ENCODE data around the gene PPIL1.

Gene PPIL1

DNA sequence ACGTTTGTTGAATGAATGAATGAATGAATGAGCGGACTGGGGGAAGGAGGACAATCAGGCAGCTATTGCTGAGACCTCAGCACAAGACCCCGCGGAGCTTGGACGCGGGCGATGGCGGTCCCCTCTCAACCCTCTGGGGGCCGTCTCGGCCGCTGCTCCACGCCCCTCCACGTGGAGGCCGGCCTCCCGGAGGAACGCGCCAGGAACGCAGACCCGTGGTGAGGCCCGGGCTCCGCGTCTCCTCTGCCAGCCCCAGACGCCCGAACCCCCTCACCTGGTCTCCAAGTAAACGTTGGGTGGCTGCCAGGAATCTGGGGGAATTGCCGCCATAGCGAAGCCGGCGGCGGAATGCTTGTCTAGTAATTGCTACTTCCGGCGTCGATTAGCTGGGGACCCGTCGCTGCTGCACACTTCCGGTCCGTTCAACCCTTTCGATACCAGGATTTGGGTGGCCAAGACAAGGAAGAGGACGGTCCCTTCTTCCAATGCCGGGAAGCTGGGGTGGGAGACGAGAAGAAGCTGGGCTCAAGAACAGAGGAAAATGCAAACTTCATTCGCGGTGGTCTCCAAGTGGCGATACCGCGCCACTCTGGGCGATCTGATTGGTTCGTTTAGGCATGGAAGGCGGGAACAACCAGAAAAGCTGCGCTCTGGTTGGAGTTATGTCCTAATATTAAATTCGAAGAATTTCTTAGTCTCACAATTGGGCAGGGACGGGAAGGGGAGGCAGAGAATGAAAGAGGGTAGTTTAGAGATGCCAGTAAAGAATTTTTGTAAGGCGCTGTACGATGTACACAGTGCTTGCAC, at the start of gene PPIL1 (continued):
- TF ChIP-seq, protein P1, sequence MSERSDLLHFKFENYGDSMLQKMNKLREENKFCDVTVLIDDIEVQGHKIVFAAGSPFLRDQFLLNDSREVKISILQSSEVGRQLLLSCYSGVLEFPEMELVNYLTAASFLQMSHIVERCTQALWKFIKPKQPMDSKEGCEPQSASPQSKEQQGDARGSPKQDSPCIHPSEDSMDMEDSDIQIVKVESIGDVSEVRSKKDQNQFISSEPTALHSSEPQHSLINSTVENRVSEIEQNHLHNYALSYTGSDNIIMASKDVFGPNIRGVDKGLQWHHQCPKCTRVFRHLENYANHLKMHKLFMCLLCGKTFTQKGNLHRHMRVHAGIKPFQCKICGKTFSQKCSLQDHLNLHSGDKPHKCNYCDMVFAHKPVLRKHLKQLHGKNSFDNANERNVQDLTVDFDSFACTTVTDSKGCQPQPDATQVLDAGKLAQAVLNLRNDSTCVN (tag by site-specific recombination; optimal IDR thresholded peaks at IDR 0.05): peak; percentile 47
- no peak for TF ChIP-seq ZNF214 (tag by site-specific recombination; IDR thresholded peaks at IDR 0.05; ENCODE audit: borderline replicate concordance)
- TF ChIP-seq GLI2 (tag by site-specific recombination; IDR thresholded peaks at IDR 0.05; ENCODE audit: borderline replicate concordance, low read depth): no peak
- TF ChIP-seq ZNF76 (tag by site-specific recombination; IDR thresholded peaks at IDR 0.05; ENCODE audit: borderline replicate concordance, low read depth): peak; percentile 81
- TF ChIP-seq ZNF292 (tag by site-specific recombination; IDR thresholded peaks at IDR 0.05; ENCODE audit: borderline replicate concordance, low read depth): no peak
- peak; percentile 69; the same call in 1 of the 2 replicates for TF ChIP-seq ZNF600 (tag by site-specific recombination; IDR thresholded peaks at IDR 0.05)
- no peak; the same call in 1 of the 2 replicates for TF ChIP-seq ZFP41 (tag by site-specific recombination; IDR thresholded peaks at IDR 0.05; ENCODE audit: borderline replicate concordance)
- TF ChIP-seq OVOL3 (tag by site-specific recombination; IDR thresholded peaks at IDR 0.05): peak; percentile 84
- no peak for TF ChIP-seq ZNF514 (tag by site-specific recombination; IDR thresholded peaks at IDR 0.05)
- peak; percentile 63; the same call in 1 of the 2 replicates for TF ChIP-seq ZNF843 (tag by site-specific recombination; IDR thresholded peaks at IDR 0.05)
- TF ChIP-seq, protein P2, sequence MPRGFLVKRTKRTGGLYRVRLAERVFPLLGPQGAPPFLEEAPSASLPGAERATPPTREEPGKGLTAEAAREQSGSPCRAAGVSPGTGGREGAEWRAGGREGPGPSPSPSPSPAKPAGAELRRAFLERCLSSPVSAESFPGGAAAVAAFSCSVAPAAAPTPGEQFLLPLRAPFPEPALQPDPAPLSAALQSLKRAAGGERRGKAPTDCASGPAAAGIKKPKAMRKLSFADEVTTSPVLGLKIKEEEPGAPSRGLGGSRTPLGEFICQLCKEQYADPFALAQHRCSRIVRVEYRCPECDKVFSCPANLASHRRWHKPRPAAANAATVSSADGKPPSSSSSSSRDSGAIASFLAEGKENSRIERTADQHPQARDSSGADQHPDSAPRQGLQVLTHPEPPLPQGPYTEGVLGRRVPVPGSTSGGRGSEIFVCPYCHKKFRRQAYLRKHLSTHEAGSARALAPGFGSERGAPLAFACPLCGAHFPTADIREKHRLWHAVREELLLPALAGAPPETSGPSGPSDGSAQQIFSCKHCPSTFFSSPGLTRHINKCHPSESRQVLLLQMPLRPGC (tag by site-specific recombination; IDR thresholded peaks at IDR 0.05): peak; percentile 93
- peak; percentile 73 for TF ChIP-seq ZNF324 (tag by site-specific recombination; IDR thresholded peaks at IDR 0.05)
- no peak for TF ChIP-seq ZNF133 (tag by site-specific recombination; IDR thresholded peaks at IDR 0.05)
- TF ChIP-seq, protein P3, sequence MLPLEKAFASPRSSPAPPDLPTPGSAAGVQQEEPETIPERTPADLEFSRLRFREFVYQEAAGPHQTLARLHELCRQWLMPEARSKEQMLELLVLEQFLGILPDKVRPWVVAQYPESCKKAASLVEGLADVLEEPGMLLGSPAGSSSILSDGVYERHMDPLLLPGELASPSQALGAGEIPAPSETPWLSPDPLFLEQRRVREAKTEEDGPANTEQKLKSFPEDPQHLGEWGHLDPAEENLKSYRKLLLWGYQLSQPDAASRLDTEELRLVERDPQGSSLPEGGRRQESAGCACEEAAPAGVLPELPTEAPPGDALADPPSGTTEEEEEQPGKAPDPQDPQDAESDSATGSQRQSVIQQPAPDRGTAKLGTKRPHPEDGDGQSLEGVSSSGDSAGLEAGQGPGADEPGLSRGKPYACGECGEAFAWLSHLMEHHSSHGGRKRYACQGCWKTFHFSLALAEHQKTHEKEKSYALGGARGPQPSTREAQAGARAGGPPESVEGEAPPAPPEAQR (tag by site-specific recombination; IDR thresholded peaks at IDR 0.05): 0 out of 2 replicates have a peak, but pooled peaks have one; percentile 40
- TF ChIP-seq, protein P4, sequence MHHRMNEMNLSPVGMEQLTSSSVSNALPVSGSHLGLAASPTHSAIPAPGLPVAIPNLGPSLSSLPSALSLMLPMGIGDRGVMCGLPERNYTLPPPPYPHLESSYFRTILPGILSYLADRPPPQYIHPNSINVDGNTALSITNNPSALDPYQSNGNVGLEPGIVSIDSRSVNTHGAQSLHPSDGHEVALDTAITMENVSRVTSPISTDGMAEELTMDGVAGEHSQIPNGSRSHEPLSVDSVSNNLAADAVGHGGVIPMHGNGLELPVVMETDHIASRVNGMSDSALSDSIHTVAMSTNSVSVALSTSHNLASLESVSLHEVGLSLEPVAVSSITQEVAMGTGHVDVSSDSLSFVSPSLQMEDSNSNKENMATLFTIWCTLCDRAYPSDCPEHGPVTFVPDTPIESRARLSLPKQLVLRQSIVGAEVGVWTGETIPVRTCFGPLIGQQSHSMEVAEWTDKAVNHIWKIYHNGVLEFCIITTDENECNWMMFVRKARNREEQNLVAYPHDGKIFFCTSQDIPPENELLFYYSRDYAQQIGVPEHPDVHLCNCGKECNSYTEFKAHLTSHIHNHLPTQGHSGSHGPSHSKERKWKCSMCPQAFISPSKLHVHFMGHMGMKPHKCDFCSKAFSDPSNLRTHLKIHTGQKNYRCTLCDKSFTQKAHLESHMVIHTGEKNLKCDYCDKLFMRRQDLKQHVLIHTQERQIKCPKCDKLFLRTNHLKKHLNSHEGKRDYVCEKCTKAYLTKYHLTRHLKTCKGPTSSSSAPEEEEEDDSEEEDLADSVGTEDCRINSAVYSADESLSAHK (tag by site-specific recombination; IDR thresholded peaks at IDR 0.05): peak; percentile 49; the same call in 1 of the 2 replicates
- TF ChIP-seq ZNF394 (tag by site-specific recombination; IDR thresholded peaks at IDR 0.05; ENCODE audit: borderline replicate concordance): peak; percentile 99
- TF ChIP-seq ZNF549 (tag by site-specific recombination; IDR thresholded peaks at IDR 0.05): 0 out of 2 replicates have a peak, but pooled peaks have one; percentile 18
- TF ChIP-seq, protein P5, sequence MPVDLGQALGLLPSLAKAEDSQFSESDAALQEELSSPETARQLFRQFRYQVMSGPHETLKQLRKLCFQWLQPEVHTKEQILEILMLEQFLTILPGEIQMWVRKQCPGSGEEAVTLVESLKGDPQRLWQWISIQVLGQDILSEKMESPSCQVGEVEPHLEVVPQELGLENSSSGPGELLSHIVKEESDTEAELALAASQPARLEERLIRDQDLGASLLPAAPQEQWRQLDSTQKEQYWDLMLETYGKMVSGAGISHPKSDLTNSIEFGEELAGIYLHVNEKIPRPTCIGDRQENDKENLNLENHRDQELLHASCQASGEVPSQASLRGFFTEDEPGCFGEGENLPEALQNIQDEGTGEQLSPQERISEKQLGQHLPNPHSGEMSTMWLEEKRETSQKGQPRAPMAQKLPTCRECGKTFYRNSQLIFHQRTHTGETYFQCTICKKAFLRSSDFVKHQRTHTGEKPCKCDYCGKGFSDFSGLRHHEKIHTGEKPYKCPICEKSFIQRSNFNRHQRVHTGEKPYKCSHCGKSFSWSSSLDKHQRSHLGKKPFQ (tag by site-specific recombination; IDR thresholded peaks at IDR 0.05): no peak
- no peak for TF ChIP-seq ZNF621 (tag by site-specific recombination; IDR thresholded peaks at IDR 0.05)
- peak; percentile 42; the same call in 1 of the 2 replicates for TF ChIP-seq TRIM28 (IDR thresholded peaks at IDR 0.05; ENCODE audit: borderline replicate concordance, low read length)
- no peak for TF ChIP-seq ZNF350 (tag by site-specific recombination; IDR thresholded peaks at IDR 0.05)
- TF ChIP-seq GLIS1 (tag by site-specific recombination; IDR thresholded peaks at IDR 0.05): peak; percentile 87
- TF ChIP-seq, protein P6, sequence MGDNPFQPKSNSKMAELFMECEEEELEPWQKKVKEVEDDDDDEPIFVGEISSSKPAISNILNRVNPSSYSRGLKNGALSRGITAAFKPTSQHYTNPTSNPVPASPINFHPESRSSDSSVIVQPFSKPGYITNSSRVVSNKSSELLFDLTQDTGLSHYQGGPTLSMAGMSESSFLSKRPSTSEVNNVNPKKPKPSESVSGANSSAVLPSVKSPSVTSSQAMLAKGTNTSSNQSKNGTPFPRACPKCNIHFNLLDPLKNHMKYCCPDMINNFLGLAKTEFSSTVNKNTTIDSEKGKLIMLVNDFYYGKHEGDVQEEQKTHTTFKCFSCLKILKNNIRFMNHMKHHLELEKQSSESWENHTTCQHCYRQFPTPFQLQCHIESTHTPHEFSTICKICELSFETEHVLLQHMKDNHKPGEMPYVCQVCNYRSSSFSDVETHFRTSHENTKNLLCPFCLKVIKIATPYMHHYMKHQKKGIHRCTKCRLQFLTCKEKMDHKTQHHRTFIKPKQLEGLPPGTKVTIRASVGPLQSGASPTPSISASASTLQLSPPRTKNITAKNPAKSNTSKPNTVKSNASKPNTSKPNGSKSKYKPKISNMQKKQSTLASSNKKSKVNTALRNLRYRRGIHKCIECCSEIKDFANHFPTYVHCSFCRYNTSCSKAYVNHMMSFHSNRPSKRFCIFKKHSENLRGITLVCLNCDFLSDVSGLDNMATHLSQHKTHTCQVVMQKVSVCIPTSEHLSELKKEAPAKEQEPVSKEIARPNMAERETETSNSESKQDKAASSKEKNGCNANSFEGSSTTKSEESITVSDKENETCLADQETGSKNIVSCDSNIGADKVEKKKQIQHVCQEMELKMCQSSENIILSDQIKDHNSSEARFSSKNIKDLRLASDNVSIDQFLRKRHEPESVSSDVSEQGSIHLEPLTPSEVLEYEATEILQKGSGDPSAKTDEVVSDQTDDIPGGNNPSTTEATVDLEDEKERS (tag by site-specific recombination; IDR thresholded peaks at IDR 0.05): peak; percentile 57; the same call in 1 of the 2 replicates
- no peak for TF ChIP-seq ZNF202 (tag by site-specific recombination; IDR thresholded peaks at IDR 0.05; ENCODE audit: borderline replicate concordance)
- TF ChIP-seq HOXA7 (CRISPR knock-in tag; IDR thresholded peaks at IDR 0.05; ENCODE audit: borderline replicate concordance): no peak
- TF ChIP-seq ZNF610 (tag by site-specific recombination; IDR thresholded peaks at IDR 0.05; ENCODE audit: borderline replicate concordance): peak; percentile 86
- TF ChIP-seq ZNF175 (tag by site-specific recombination; IDR thresholded peaks at IDR 0.05): no peak

Measured in HEK293 (cell line).